Measurements from ENCODE around the gene ACAD8. TPM values are rescaled to one million over a fixed set of nuclear protein-coding genes. Genes with fewer than 3 reads are reported as not detected.

Gene ACAD8
- polyA plus RNA-seq, 1 of the 3 experiments (the other 2 are of a cell fraction): 29.8 TPM

DNA sequence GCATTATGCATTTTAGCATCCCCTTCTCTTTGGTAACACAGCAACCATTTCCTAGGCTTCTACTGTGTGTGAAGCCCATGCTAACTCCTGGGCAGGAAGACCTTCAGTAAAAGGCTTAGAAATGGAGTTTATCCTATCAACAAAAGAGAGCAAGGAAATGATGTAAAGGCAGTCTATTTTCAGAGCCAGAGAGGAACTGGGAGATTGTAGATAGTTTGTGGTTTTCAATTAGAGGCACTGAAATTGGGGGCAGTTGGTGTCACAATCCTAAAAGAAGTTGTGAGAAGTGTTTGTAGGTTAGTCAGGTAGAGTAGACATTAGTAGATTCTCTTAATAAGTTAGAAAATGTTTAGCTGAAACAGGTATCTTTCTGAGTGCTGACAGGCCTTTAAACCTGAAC, 7.1 kb downstream of the ACAD8 start:
- H3K4me1 ChIP-seq (ENCODE audit: control insufficient read depth in 1 of 2, insufficient read depth in 2 of 2, low read depth in 1 of 2, low read length in 1 of 2): no peaks in the 10 kb centered on the region; a peak in 1 of 4 replicates
- no peaks in the 10 kb centered on the region for H3F3A ChIP-seq (replicated peaks; ENCODE audit: insufficient read depth)
- H3K4me2 ChIP-seq: no peak overlapping the region
- H3K9ac ChIP-seq: no peak overlapping the region
- ChIA-PET POLR2A (no interaction called here), CTCF (interaction anchor here (0.8 to 1.3 kb wide), 2 partner anchors 9 to 10 kb away, joined by 3 read pairs; no protein-coding TSS in a partner anchor)
- TF ChIP-seq, protein P1, sequence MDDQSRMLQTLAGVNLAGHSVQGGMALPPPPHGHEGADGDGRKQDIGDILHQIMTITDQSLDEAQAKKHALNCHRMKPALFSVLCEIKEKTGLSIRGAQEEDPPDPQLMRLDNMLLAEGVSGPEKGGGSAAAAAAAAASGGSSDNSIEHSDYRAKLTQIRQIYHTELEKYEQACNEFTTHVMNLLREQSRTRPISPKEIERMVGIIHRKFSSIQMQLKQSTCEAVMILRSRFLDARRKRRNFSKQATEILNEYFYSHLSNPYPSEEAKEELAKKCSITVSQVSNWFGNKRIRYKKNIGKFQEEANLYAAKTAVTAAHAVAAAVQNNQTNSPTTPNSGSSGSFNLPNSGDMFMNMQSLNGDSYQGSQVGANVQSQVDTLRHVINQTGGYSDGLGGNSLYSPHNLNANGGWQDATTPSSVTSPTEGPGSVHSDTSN (IDR thresholded peaks at IDR 0.05): no peak
- no peak for TF ChIP-seq POLR2AphosphoS5 (IDR thresholded peaks at IDR 0.05; ENCODE audit: low read depth, low read length)
- TF ChIP-seq, protein P2, sequence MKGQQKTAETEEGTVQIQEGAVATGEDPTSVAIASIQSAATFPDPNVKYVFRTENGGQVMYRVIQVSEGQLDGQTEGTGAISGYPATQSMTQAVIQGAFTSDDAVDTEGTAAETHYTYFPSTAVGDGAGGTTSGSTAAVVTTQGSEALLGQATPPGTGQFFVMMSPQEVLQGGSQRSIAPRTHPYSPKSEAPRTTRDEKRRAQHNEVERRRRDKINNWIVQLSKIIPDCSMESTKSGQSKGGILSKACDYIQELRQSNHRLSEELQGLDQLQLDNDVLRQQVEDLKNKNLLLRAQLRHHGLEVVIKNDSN (IDR thresholded peaks at IDR 0.05; ENCODE audit: borderline replicate concordance, low read depth): no peak
- no peak for TF ChIP-seq RFX5 (IDR thresholded peaks at IDR 0.05; ENCODE audit: low read length)
- TF ChIP-seq, protein P3, sequence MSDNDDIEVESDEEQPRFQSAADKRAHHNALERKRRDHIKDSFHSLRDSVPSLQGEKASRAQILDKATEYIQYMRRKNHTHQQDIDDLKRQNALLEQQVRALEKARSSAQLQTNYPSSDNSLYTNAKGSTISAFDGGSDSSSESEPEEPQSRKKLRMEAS (IDR thresholded peaks at IDR 0.05; ENCODE audit: low read depth): no peak
- TF ChIP-seq EZH2phosphoT487 (IDR thresholded peaks at IDR 0.05; ENCODE audit: borderline replicate concordance, low read depth): no peak
- no peak for TF ChIP-seq FOXM1 (IDR thresholded peaks at IDR 0.05; ENCODE audit: low read depth)
- TF ChIP-seq EP300 (IDR thresholded peaks at IDR 0.05; ENCODE audit: borderline replicate concordance in 1 of 2, low read depth in 1 of 2, low read length in 1 of 2): no peak
- no peak for TF ChIP-seq NRF1 (IDR thresholded peaks at IDR 0.05; ENCODE audit: low read depth, low read length)
- TF ChIP-seq, protein P4, sequence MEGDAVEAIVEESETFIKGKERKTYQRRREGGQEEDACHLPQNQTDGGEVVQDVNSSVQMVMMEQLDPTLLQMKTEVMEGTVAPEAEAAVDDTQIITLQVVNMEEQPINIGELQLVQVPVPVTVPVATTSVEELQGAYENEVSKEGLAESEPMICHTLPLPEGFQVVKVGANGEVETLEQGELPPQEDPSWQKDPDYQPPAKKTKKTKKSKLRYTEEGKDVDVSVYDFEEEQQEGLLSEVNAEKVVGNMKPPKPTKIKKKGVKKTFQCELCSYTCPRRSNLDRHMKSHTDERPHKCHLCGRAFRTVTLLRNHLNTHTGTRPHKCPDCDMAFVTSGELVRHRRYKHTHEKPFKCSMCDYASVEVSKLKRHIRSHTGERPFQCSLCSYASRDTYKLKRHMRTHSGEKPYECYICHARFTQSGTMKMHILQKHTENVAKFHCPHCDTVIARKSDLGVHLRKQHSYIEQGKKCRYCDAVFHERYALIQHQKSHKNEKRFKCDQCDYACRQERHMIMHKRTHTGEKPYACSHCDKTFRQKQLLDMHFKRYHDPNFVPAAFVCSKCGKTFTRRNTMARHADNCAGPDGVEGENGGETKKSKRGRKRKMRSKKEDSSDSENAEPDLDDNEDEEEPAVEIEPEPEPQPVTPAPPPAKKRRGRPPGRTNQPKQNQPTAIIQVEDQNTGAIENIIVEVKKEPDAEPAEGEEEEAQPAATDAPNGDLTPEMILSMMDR (IDR thresholded peaks at IDR 0.05): no peak
- no peak for TF ChIP-seq GABPA (IDR thresholded peaks at IDR 0.05; ENCODE audit: low read depth)
- no peak for TF ChIP-seq GATA2 (CRISPR knock-in tag; IDR thresholded peaks at IDR 0.05)
- peaks cover 8 to 60% of the 10 kb centered on the region in 2 experiments for H3K36me3 ChIP-seq (replicated peaks in 1 of 2; ENCODE audit: control insufficient read depth in 1 of 2, insufficient read depth in 2 of 2, low read length in 1 of 2)
- H4K20me1 ChIP-seq (ENCODE audit: insufficient read depth): no peaks in the 10 kb centered on the region
- DNase-seq: no peak
- no peaks in the 10 kb centered on the region for H3K9me3 ChIP-seq
- H3K27ac ChIP-seq (ENCODE audit: low read depth in 2 of 2, low read length in 1 of 2): no peak overlapping the region
- H3K27me3 ChIP-seq (ENCODE audit: insufficient read depth): no peaks in the 10 kb centered on the region
- peaks cover 4% of the 10 kb centered on the region; the same call in 1 of the 2 replicates for H3K79me2 ChIP-seq (ENCODE audit: insufficient read depth)
- H3K4me3 ChIP-seq (ENCODE audit: low read depth in 2 of 2, low read length in 1 of 2): no peak overlapping the region
- no peaks in the 10 kb centered on the region for H3K9me2 ChIP-seq
- no peak overlapping the region for H2AFZ ChIP-seq (ENCODE audit: low read depth)

DNA sequence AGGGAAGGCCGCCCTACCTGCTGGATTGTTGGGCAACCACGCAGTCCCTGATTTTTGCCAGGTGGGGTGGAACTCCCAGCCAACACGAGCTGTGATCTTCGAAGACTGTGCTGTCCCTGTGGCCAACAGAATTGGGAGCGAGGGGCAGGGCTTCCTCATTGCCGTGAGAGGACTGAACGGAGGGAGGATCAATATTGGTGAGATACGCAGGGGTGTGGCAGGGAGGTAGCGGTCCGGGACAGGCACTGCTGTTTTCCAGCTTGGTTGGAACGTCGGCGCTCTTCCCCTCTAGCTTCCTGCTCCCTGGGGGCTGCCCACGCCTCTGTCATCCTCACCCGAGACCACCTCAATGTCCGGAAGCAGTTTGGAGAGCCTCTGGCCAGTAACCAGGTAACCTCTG, 7.6 kb downstream of the ACAD8 start:
- ChIA-PET CTCF (interaction anchor here (0.8 to 1.3 kb wide), 4 partner anchors 9 to 104 kb away, joined by 3 to 4 read pairs (median 3); no protein-coding TSS in a partner anchor), POLR2A (no interaction called here)
- DNase-seq: no peak
- WGBS (ENCODE audit: low lambda C conversion rate): 92% methylated on average over 10 of the region's 16 CpGs
- Histone ChIP-seq H3K27me3 (ENCODE audit: insufficient read depth) (no peaks in the 10 kb centered on the region), H3K27ac (ENCODE audit: low read depth in 2 of 2, low read length in 1 of 2) (no peak overlapping the region), H3K4me1 (ENCODE audit: control insufficient read depth in 1 of 2, insufficient read depth in 2 of 2, low read depth in 1 of 2, low read length in 1 of 2) (no peaks in the 10 kb centered on the region), H3K9me2 (no peaks in the 10 kb centered on the region), H3K4me3 (ENCODE audit: low read depth in 2 of 2, low read length in 1 of 2) (no peak overlapping the region), H3K9me3 (no peaks in the 10 kb centered on the region), H3K4me2 (no peak overlapping the region), H3K9ac (no peak overlapping the region), H3K36me3 (replicated peaks in 1 of 2; ENCODE audit: control insufficient read depth in 1 of 2, insufficient read depth in 2 of 2, low read length in 1 of 2) (peaks cover 8 to 60% of the 10 kb centered on the region in 2 experiments), H3F3A (replicated peaks; ENCODE audit: insufficient read depth) (no peaks in the 10 kb centered on the region), H2AFZ (ENCODE audit: low read depth) (no peak overlapping the region), H4K20me1 (ENCODE audit: insufficient read depth) (no peaks in the 10 kb centered on the region), H3K79me2 (ENCODE audit: insufficient read depth) (no peaks in the 10 kb centered on the region)
- TF ChIP-seq, protein P5, sequence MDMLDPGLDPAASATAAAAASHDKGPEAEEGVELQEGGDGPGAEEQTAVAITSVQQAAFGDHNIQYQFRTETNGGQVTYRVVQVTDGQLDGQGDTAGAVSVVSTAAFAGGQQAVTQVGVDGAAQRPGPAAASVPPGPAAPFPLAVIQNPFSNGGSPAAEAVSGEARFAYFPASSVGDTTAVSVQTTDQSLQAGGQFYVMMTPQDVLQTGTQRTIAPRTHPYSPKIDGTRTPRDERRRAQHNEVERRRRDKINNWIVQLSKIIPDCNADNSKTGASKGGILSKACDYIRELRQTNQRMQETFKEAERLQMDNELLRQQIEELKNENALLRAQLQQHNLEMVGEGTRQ (IDR thresholded peaks at IDR 0.05; ENCODE audit: borderline replicate concordance, low read depth, low read length): no peak
- TF ChIP-seq, protein P6, sequence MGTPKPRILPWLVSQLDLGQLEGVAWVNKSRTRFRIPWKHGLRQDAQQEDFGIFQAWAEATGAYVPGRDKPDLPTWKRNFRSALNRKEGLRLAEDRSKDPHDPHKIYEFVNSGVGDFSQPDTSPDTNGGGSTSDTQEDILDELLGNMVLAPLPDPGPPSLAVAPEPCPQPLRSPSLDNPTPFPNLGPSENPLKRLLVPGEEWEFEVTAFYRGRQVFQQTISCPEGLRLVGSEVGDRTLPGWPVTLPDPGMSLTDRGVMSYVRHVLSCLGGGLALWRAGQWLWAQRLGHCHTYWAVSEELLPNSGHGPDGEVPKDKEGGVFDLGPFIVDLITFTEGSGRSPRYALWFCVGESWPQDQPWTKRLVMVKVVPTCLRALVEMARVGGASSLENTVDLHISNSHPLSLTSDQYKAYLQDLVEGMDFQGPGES (IDR thresholded peaks at IDR 0.05; ENCODE audit: low read depth, low read length): no peak
- TF ChIP-seq SMC3 (IDR thresholded peaks at IDR 0.05; ENCODE audit: low read depth, low read length) (no peak), TCF12 (IDR thresholded peaks at IDR 0.05) (no peak), FOXJ3 (CRISPR knock-in tag; IDR thresholded peaks at IDR 0.05) (no peak), JUND (IDR thresholded peaks at IDR 0.05) (no peak), EP300 (IDR thresholded peaks at IDR 0.05; ENCODE audit: borderline replicate concordance in 1 of 2, low read depth in 1 of 2, low read length in 1 of 2) (no peak), TAF1 (IDR thresholded peaks at IDR 0.05; ENCODE audit: borderline replicate concordance, low read depth, low read length) (no peak), MXI1 (IDR thresholded peaks at IDR 0.05; ENCODE audit: low read depth, low read length) (no peak)
- TF ChIP-seq, protein P1 (IDR thresholded peaks at IDR 0.05): no peak
- TF ChIP-seq, protein P2 (IDR thresholded peaks at IDR 0.05; ENCODE audit: borderline replicate concordance, low read depth): no peak

All from SK-N-SH (cell line).